Activated T-cell treated with anti-CD3 and anti-CD28 coated beads, Interleukin-2, amount 50 U/mL, for 24 hours (primary cell): ENCODE data around the gene FBRSL1.
A peak's percentile ranks its signal among the peaks of the same experiment; 100 is the strongest.

Source experiments
- DNase-seq: peaks from one replicate; pipeline ENCODE4 v3.0.0-alpha.2; 2020
- H3K27ac Mint-ChIP-seq: 2 replicates; pipeline ENCODE4 v1.8.0; 2020; ENCODE audit warnings: mild to moderate bottlenecking, mixed read lengths
- H3K27me3 Mint-ChIP-seq: 2 replicates; pipeline ENCODE4 v1.8.0; 2020; ENCODE audit warnings: mixed read lengths
- H3K36me3 Mint-ChIP-seq: 2 replicates; pipeline ENCODE4 v1.8.0; 2020; ENCODE audit warnings: low read depth, mixed read lengths
- H3K4me1 Mint-ChIP-seq: 2 replicates; pipeline ENCODE4 v1.8.0; 2020; ENCODE audit warnings: low read depth, mixed read lengths
- H3K4me3 Mint-ChIP-seq: 2 replicates; pipeline ENCODE4 v1.8.0; 2020; ENCODE audit warnings: mild to moderate bottlenecking, moderate library complexity, mixed read lengths
- H3K9me3 Mint-ChIP-seq: 2 replicates; pipeline ENCODE4 v1.8.0; 2020; ENCODE audit warnings: mixed read lengths

FBRSL1 gene

GRCh38 chr12:132541996-132542395, 52.0 kb downstream of the FBRSL1 start:
- no peaks in the 10 kb centered on the region for H3K9me3 Mint-ChIP-seq

GRCh38 chr12:132542661-132543060, 52.7 kb downstream of the FBRSL1 start:
- Mint-ChIP-seq H3K4me3 (no peak overlapping the region), H3K36me3 (peaks cover 1% of the 10 kb centered on the region), H3K9me3 (no peaks in the 10 kb centered on the region), H3K27ac (no peak overlapping the region), H3K4me1 (peaks cover 5% of the 10 kb centered on the region), H3K27me3 (no peaks in the 10 kb centered on the region)
- no peak for DNase-seq

More at GRCh38 chr12:132541996-132542395, 52.0 kb downstream of the FBRSL1 start:
- H3K4me1 Mint-ChIP-seq = peaks cover 5% of the 10 kb centered on the region
- H3K4me3 Mint-ChIP-seq = no peak overlapping the region
- H3K27ac Mint-ChIP-seq = no peak overlapping the region
- H3K27me3 Mint-ChIP-seq = no peaks in the 10 kb centered on the region
- peaks cover 3% of the 10 kb centered on the region for H3K36me3 Mint-ChIP-seq
- no peak for DNase-seq

- Mint-ChIP-seq H3K4me1 (peaks cover 5% of the 10 kb centered on the region), H3K36me3 (no peaks in the 10 kb centered on the region), H3K27ac (peak overlapping the region; percentile 18), H3K27me3 (no peaks in the 10 kb centered on the region), H3K4me3 (no peak overlapping the region), H3K9me3 (no peaks in the 10 kb centered on the region)
- DNase-seq = no peak
Measured at GRCh38 chr12:132543298-132544079, 53.5 kb downstream of the FBRSL1 start.

GRCh38 chr12:132544080-132544397, 54.1 kb downstream of the FBRSL1 start:
- Mint-ChIP-seq H3K27me3 (no peaks in the 10 kb centered on the region), H3K4me1 (peaks cover 5% of the 10 kb centered on the region), H3K9me3 (no peaks in the 10 kb centered on the region), H3K27ac (no peak overlapping the region), H3K4me3 (no peak overlapping the region), H3K36me3 (peaks cover 2% of the 10 kb centered on the region)
- no peak for DNase-seq

GRCh38 chr12:132544498-132544897, 54.5 kb downstream of the FBRSL1 start:
- no peak overlapping the region for H3K27ac Mint-ChIP-seq
- H3K4me3 Mint-ChIP-seq = no peak overlapping the region

GRCh38 chr12:132545164-132545953, 55.4 kb downstream of the FBRSL1 start:
- peaks cover 2% of the 10 kb centered on the region for H3K36me3 Mint-ChIP-seq
- H3K9me3 Mint-ChIP-seq = no peaks in the 10 kb centered on the region
- no peak overlapping the region for H3K27ac Mint-ChIP-seq
- H3K4me3 Mint-ChIP-seq = no peak overlapping the region
- no peak for DNase-seq
- peaks cover 5% of the 10 kb centered on the region for H3K4me1 Mint-ChIP-seq
- H3K27me3 Mint-ChIP-seq = no peaks in the 10 kb centered on the region

More at GRCh38 chr12:132544498-132544897, 54.5 kb downstream of the FBRSL1 start:
- H3K9me3 Mint-ChIP-seq = no peaks in the 10 kb centered on the region
- no peaks in the 10 kb centered on the region for H3K27me3 Mint-ChIP-seq
- no peak for DNase-seq
- H3K36me3 Mint-ChIP-seq = peaks cover 2% of the 10 kb centered on the region
- peaks cover 5% of the 10 kb centered on the region for H3K4me1 Mint-ChIP-seq

GRCh38 chr12:132545955-132546354, 56.0 kb downstream of the FBRSL1 start:
- DNase-seq = no peak
- peaks cover 5% of the 10 kb centered on the region for H3K4me1 Mint-ChIP-seq
- peaks cover 4% of the 10 kb centered on the region for H3K36me3 Mint-ChIP-seq

GRCh38 chr12:132546647-132547046, 56.7 kb downstream of the FBRSL1 start:
- Mint-ChIP-seq H3K27me3 (no peaks in the 10 kb centered on the region), H3K36me3 (peaks cover 6% of the 10 kb centered on the region), H3K9me3 (no peaks in the 10 kb centered on the region), H3K4me1 (peaks cover 5% of the 10 kb centered on the region), H3K27ac (no peak overlapping the region), H3K4me3 (no peak overlapping the region)
- DNase-seq = no peak

More at GRCh38 chr12:132545955-132546354, 56.0 kb downstream of the FBRSL1 start:
- no peaks in the 10 kb centered on the region for H3K9me3 Mint-ChIP-seq
- H3K27me3 Mint-ChIP-seq = no peaks in the 10 kb centered on the region
- H3K27ac Mint-ChIP-seq = no peak overlapping the region
- no peak overlapping the region for H3K4me3 Mint-ChIP-seq

GRCh38 chr12:132547205-132547740, 57.3 kb downstream of the FBRSL1 start:
- DNase-seq = no peak
- H3K4me3 Mint-ChIP-seq = no peak overlapping the region
- peaks cover 8% of the 10 kb centered on the region for H3K36me3 Mint-ChIP-seq
- H3K27me3 Mint-ChIP-seq = no peaks in the 10 kb centered on the region
- H3K9me3 Mint-ChIP-seq = no peaks in the 10 kb centered on the region
- H3K27ac Mint-ChIP-seq = no peak overlapping the region
- H3K4me1 Mint-ChIP-seq = peaks cover 5% of the 10 kb centered on the region

- no peaks in the 10 kb centered on the region for H3K27me3 Mint-ChIP-seq
- H3K27ac Mint-ChIP-seq = no peak overlapping the region
- no peaks in the 10 kb centered on the region for H3K4me1 Mint-ChIP-seq
- H3K4me3 Mint-ChIP-seq = no peak overlapping the region
- H3K36me3 Mint-ChIP-seq = peaks cover 16% of the 10 kb centered on the region
- no peak for DNase-seq
- H3K9me3 Mint-ChIP-seq = no peaks in the 10 kb centered on the region
Measured at GRCh38 chr12:132548430-132549058, 58.6 kb downstream of the FBRSL1 start.

GRCh38 chr12:132549059-132549458, 59.1 kb downstream of the FBRSL1 start:
- no peak for DNase-seq
- Mint-ChIP-seq H3K27me3 (no peaks in the 10 kb centered on the region), H3K4me1 (no peaks in the 10 kb centered on the region), H3K4me3 (no peak overlapping the region), H3K9me3 (no peaks in the 10 kb centered on the region), H3K36me3 (peaks cover 16% of the 10 kb centered on the region), H3K27ac (no peak overlapping the region)

- Mint-ChIP-seq H3K9me3 (no peaks in the 10 kb centered on the region), H3K27ac (no peak overlapping the region), H3K4me1 (no peaks in the 10 kb centered on the region), H3K36me3 (peaks cover 19% of the 10 kb centered on the region), H3K4me3 (no peak overlapping the region), H3K27me3 (no peaks in the 10 kb centered on the region)
- no peak for DNase-seq
Measured at GRCh38 chr12:132550014-132550802, 60.3 kb downstream of the FBRSL1 start.

GRCh38 chr12:132550830-132551640, 61.1 kb downstream of the FBRSL1 start:
- H3K9me3 Mint-ChIP-seq = no peaks in the 10 kb centered on the region

More at GRCh38 chr12:132550830-132551640, 61.1 kb downstream of the FBRSL1 start:
- no peak for DNase-seq
- Mint-ChIP-seq H3K36me3 (peaks cover 19% of the 10 kb centered on the region), H3K4me3 (no peak overlapping the region), H3K4me1 (no peaks in the 10 kb centered on the region), H3K27me3 (no peaks in the 10 kb centered on the region), H3K27ac (no peak overlapping the region)
